Measurements from ENCODE around the gene LELP1. TPM values are rescaled to one million over a fixed set of nuclear protein-coding genes. Genes with fewer than 3 reads are reported as not detected.

LELP1 gene
- total RNA-seq, 4 donors from 2014 or later = not detected

GRCh38 chr1:153251087-153251486, 47.9 kb downstream of the LELP1 start:
- H3K27me3 ChIP-seq = no peaks in the 10 kb centered on the region
- no peaks in the 10 kb centered on the region for H3K9me3 ChIP-seq
- H3K4me3 ChIP-seq = no peak overlapping the region
- in situ Hi-C loops (cut with MboI; ENCODE audit: low pct_ligation_motif_present in 1 of 4, low pct_unique_long_range_greater_than_20kb in 1 of 4, low sequenced_read_pairs in 3 of 4) = no loop called here
- no peak overlapping the region for H3K27ac ChIP-seq
- DNase-seq = no peak
- WGBS, 2 donors (ENCODE audit: low coverage in 1 of 2) = 60 to 70% methylated on average over 1 to 2 of the region's 2 CpGs
- no peaks in the 10 kb centered on the region for H3K36me3 ChIP-seq
- intact Hi-C loops (cut with DNase I; ENCODE audit: low total_unique reads) = no loop called here
- TF ChIP-seq CTCF (IDR thresholded peaks at IDR 0.05) (no peak), EP300 (IDR thresholded peaks at IDR 0.05; ENCODE audit: low read depth) (no peak), POLR2AphosphoS5 (IDR thresholded peaks at IDR 0.05) (no peak), POLR2A (IDR thresholded peaks at IDR 0.05) (no peak)
- H3K4me1 ChIP-seq = no peaks in the 10 kb centered on the region

GRCh38 chr1:153251562-153251961, 48.3 kb downstream of the LELP1 start:
- in situ Hi-C loops (cut with MboI; ENCODE audit: low pct_ligation_motif_present in 1 of 4, low pct_unique_long_range_greater_than_20kb in 1 of 4, low sequenced_read_pairs in 3 of 4) = no loop called here
- no peak for DNase-seq
- H3K4me3 ChIP-seq = no peak overlapping the region
- H3K27ac ChIP-seq = no peak overlapping the region
- H3K9me3 ChIP-seq = no peaks in the 10 kb centered on the region
- intact Hi-C loops (cut with DNase I; ENCODE audit: low total_unique reads) = no loop called here
- no peaks in the 10 kb centered on the region for H3K36me3 ChIP-seq
- TF ChIP-seq POLR2A (IDR thresholded peaks at IDR 0.05) (no peak), EP300 (IDR thresholded peaks at IDR 0.05; ENCODE audit: low read depth) (no peak), CTCF (IDR thresholded peaks at IDR 0.05) (no peak), POLR2AphosphoS5 (IDR thresholded peaks at IDR 0.05) (no peak)
- H3K4me1 ChIP-seq = no peaks in the 10 kb centered on the region
- WGBS, 2 donors (ENCODE audit: low coverage in 1 of 2) = 60 to 88% methylated on average over 1 to 3 of the region's 3 CpGs
- H3K27me3 ChIP-seq = no peaks in the 10 kb centered on the region

- no peaks in the 10 kb centered on the region for H3K27me3 ChIP-seq
- TF ChIP-seq EP300 (IDR thresholded peaks at IDR 0.05; ENCODE audit: low read depth) (no peak), POLR2AphosphoS5 (IDR thresholded peaks at IDR 0.05) (no peak), POLR2A (IDR thresholded peaks at IDR 0.05) (no peak), CTCF (IDR thresholded peaks at IDR 0.05) (no peak)
- WGBS, 2 donors (ENCODE audit: low coverage in 1 of 2) = 64 to 80% methylated on average over 4 of the region's 4 CpGs
- in situ Hi-C loops (cut with MboI; ENCODE audit: low pct_ligation_motif_present in 1 of 4, low pct_unique_long_range_greater_than_20kb in 1 of 4, low sequenced_read_pairs in 3 of 4) (no loop called here), intact Hi-C loops (cut with DNase I; ENCODE audit: low total_unique reads) (no loop called here)
- H3K36me3 ChIP-seq = no peaks in the 10 kb centered on the region
- H3K4me1 ChIP-seq = no peaks in the 10 kb centered on the region
- no peaks in the 10 kb centered on the region for H3K9me3 ChIP-seq
- H3K4me3 ChIP-seq = no peak overlapping the region
- no peak overlapping the region for H3K27ac ChIP-seq
- DNase-seq = no peak
Observed at GRCh38 chr1:153251988-153252387, 48.8 kb downstream of the LELP1 start.

GRCh38 chr1:153253076-153253475, 49.8 kb downstream of the LELP1 start:
- no peaks in the 10 kb centered on the region for H3K4me1 ChIP-seq
- no peaks in the 10 kb centered on the region for H3K36me3 ChIP-seq
- intact Hi-C loops (cut with DNase I; ENCODE audit: low total_unique reads) (no loop called here), in situ Hi-C loops (cut with MboI; ENCODE audit: low pct_ligation_motif_present in 1 of 4, low pct_unique_long_range_greater_than_20kb in 1 of 4, low sequenced_read_pairs in 3 of 4) (no loop called here)
- 50 to 92% methylated on average over 2 of the region's 2 CpGs for WGBS, 2 donors (ENCODE audit: low coverage in 1 of 2)
- no peaks in the 10 kb centered on the region for H3K27me3 ChIP-seq
- H3K9me3 ChIP-seq = no peaks in the 10 kb centered on the region
- no peak for TF ChIP-seq EP300 (IDR thresholded peaks at IDR 0.05; ENCODE audit: low read depth)
- no peak for TF ChIP-seq POLR2AphosphoS5 (IDR thresholded peaks at IDR 0.05)
- TF ChIP-seq POLR2A (IDR thresholded peaks at IDR 0.05) = no peak
- no peak for TF ChIP-seq CTCF (IDR thresholded peaks at IDR 0.05)
- H3K27ac ChIP-seq = no peak overlapping the region
- H3K4me3 ChIP-seq = no peak overlapping the region
- no peak for DNase-seq

All from transverse colon (tissue), 4 donors.